HG02588 (cell line): Measurements from ENCODE around the gene DAB2IP.

Source experiments
- ATAC-seq: cut with Tn5 transposase; IDR thresholded peaks from one replicate; pipeline ENCODE4 v1.9.1; 2021; ENCODE audit warnings: mild to moderate bottlenecking, moderate library complexity; ENCODE audit not compliant: unreplicated experiment

DAB2IP gene

GRCh38 chr9:121813519-121814210 lies 162.2 kb downstream of the DAB2IP start:
- no peak for ATAC-seq

- ATAC-seq, result no peak
These were observed 163.2 kb downstream of the DAB2IP start for GRCh38 chr9:121814594-121814993.

DNA sequence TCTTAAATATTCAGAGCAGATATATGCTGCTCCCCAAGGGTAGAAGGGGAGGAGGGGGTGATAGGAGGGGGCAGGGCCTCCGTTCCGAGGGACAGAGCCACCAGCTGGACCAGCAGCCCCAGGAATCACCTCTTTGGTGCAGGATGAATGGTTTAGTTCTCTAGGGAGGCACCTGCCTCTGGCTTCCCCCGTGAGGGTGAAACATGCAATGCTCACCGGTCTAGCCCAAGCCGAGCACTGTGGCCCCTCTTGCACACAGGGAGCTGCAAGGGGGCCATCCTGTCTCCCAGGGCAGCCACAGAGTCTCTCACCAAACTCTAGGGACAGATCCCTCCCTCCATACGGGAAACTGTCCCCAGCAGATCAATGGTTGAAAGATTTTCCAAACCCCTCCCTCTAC lies 163.7 kb downstream of the DAB2IP start:
- ATAC-seq, result no peak

GRCh38 chr9:121815546-121816448 lies 164.4 kb downstream of the DAB2IP start:
- ATAC-seq, result no peak

DNA sequence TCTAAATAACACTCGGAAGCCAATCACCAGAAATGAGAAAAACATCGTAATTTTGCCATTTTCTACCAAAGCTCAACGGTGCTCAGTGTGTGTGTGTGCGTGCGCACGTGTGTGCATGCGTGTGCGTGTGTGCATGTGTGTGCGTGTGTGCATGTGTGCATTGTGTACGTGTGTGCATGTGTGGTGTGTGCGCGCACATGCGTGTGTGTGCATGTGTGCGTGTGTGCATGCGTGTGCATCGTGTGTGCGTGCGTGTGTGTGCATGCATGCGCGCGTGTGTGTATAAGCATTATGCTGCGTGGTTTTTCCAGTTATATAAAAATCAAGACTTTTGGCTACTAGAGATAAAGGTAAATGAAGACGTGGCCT lies 165.0 kb downstream of the DAB2IP start:
- no peak for ATAC-seq

DNA sequence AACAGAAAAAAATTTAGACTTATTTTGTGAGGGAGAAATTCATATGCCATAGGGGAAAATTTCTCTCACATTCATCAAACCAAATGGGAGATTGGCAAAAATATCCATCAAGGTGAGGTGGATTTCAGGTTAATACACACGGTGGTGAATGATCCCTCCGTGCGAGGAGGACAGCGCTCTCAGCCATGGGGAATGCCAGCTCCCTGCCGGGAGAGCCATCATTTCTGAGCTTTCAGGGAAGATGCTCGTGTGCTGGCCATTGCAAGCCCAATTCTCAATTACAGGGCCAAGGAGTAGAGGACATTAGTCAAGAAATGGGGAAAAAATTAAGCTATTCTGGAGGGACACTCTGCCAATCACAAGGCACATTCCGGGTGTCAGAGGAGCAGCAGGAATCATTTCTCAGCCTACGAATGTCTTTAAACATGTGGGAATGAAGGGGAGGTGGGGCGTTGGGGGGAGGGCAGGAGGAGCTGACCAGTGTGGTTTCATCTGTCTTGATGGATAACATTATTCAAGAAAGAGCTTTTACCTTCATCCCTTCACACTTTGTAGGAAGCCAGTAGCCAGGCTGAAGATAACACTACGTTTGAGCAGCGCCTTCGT lies 165.5 kb downstream of the DAB2IP start:
- no peak for ATAC-seq

GRCh38 chr9:121817476-121817875 lies 166.0 kb downstream of the DAB2IP start:
- ATAC-seq, result no peak

DNA sequence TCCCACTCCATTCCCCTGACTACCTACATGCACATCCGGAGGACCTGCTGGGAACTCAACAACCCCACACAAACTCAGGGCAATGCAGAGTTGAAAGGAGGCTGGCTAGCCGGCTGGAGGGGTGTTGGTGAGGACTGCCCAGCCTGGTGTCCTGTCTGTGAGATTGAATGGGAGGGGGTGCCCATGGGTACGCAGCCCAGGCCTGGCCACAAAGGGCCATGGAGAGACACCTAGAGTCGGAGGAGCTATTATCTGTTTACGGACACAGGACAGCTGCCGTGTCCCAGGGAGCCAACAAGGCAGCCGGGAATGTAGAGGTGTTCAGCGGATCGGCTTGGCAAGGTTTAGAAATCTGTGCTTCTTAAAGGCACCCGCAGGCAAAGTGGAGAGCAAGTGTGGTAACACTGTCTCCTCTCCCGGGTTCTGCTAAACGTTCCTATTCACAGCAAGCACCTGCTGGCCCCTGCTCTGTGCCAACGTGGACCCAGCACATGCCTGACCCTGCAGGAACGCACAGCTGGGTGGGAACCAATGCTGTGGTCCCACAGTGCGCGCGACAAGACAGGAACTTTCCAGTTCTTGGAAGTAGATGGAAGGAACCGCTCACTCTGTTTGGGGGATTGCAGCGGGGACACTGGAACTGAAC lies 166.7 kb downstream of the DAB2IP start:
- ATAC-seq, result no peak

DNA sequence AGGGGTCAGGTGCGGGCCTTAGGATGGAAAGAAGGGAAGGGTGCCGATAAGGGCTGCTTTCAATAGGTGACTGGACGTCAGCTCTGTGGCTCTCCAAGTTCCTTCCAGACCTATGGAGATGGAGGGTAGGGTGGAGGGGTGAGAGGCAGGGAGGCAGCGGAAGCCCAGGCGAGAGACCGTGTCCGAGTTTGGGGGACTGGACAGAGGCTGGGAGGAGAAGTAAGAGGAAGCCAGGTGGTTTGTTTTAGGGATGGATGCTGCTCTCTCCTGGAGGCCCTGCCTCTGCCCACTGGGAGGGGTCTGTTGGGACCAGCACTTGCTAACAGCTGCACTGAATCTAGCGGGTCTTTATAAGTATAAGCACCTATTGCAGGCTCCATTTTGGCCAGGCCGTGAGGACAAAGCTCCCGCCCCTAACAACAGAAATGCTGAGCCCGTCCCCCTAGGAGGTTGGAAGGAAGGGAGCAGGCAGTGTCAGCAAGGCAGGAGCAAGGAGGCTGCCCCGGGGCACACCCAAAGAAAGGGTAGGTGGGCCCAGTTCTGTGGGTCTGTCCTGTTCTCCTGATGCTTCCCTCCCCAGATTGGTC lies 167.5 kb downstream of the DAB2IP start:
- no peak for ATAC-seq

DNA sequence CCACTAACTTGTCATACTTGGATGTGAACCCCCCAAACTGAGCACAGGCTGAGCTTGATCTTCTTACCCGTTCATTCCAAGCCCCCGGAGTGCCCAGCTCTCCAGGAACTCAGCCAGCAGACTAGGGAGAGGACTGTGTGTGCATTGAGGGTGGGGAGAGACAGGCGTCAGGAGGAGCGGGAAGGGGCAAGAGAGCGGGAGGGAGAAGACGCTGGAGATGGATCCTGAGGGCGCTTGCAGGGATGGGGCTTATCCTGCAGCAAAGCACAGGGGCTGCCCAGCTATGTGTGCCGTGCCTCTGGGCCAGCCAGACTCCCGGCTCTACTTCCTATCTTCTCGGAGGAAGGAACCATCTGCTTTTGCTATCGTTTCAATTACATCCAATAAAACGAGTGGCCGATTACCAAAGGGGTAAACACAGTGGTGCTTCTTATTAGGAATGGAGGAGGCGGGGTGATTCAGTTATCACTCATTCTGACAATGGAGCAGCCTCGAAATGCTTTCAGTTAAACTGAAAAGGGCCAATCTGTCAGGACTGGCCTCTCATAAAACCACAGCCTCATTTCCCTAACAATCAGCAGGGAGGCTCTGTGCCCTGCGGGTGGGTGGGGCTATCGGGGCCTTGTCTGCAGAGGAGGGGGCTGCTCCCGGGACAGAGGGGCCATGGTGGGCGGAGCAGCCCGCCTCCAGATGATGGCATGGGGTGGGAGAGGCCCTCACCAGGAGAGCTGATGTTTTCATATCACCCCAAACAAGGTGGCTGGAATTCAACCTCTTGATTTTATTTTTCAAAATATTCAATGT lies 168.2 kb downstream of the DAB2IP start:
- no peak for ATAC-seq

DNA sequence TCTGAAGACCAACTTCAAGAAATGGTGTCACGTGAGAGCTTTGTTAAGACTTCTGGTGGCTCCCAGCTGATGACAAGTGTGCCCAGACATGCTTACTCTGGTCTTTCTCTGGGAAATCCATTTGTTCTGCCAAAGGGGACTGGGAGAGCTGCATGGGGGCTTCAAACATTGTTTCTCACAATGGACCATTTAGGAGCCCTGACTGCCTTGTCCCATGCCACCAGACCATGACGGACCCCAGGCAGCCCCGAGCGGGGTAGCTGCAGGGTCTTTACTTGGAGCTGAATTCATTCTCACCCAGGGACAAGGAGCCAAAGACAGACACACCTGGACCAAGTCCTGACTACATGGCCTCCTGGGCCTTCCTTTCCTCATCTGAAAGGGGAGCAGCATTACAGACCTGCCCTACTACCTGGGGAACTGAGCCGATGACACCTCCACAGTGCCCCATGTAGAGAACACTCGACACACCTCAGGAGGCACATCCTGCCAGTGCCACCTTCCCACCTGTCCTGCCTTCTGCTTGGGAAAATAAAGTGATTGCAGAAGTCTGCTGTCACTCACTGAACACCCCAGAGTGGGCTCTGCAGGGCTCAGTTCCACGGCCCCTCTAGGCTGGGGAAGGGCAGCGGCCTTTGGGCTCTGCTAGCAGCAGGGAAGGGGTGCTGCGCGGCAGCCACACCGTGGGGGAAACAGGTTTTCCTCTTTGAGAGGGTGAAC lies 169.0 kb downstream of the DAB2IP start:
- ATAC-seq, result no peak

- no peak for ATAC-seq
These were observed 169.9 kb downstream of the DAB2IP start for GRCh38 chr9:121821326-121821725.

GRCh38 chr9:121822093-121823085 lies 171.0 kb downstream of the DAB2IP start:
- no peak for ATAC-seq

DNA sequence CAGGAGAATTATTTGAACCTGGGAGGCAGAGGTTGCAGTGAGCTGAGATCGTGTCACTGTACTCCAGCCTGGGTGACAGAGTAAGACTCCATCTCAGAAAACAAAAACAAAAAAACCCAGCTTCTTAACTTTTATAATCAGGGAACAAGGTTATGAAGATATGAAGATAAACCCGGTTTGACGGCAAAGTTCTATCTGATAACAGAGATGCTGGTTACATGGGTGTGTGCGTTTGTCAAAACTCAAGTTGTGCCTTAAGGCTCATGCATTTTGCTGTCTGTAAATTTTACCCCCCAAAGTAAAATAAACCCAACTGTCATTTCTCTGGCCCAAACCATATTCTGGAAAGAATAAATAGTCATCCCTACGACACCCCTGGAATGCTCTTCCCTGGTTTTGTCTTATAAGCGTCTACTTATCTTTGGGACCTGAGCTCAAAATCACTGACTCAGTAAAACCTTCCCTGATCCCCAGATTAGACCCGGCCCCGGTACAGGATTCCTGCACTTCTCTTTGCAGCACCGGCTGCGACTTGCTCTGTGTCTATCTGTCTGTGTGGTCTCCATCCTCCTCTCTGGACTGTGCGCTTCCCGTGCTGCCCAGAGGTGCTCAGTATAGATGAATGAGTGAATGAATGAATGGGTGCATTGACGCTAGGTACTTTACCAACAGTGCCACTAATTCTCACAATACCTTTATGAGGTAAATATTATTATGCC lies 172.2 kb downstream of the DAB2IP start:
- no peak for ATAC-seq

GRCh38 chr9:121824651-121825030 lies 173.2 kb downstream of the DAB2IP start:
- no peak for ATAC-seq

DNA sequence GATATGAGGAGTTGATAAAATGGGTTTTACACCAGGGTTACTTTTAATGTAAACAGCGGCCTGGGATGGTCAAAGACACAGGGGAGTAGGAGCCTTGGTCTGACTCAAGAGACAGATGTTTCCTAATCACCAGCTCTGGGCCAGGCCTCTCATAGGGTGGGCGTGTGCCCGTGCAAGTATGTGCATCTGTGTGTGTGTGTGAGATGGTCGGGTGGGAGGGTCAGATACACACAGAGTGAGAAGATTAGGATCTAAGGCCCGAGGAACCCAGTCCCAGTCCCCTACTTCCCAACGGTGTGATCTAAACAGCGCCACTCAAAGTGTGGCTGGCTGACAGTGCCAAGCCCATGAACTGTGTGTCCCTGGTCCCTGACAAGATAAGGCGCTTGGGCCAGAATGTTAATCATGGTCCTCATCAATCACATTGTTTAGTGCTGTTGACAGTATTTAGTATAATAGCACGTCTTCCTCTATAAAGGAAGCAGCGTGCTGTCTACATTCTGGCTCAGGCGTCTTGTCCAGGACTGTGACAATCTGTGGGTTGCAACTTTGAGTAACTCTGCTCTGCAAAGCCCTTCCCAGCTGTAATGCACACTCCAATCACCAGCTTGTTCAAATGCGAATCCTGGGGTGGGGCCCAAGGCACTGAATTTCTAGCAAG lies 173.7 kb downstream of the DAB2IP start:
- no peak for ATAC-seq

DNA sequence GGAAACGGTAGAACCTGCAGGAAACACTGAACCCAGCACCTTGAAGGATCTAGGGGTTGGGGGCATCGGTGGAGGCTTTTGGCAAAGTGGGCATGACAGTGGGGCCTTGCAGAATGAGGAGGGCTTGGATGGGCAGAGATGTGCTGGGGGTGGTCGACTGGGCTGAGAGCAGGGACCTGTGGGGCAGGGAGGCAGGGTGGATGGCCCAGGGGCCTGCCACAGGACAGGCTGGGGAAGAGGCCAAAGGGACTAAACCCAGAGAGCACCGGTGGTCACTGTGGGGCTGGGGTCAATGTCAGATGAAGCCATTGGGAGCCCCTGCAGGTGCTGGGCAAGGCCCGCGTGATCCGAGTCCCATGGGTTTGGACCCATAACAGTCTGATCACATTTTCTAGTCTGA lies 175.3 kb downstream of the DAB2IP start:
- no peak for ATAC-seq
